PFSK-1 (cell line): ENCODE data around the gene CHERP.

Source experiments
- FOXP2 ChIP-seq: optimal IDR thresholded peaks from 2 replicates; pipeline ENCODE3; 2011; ENCODE audit warnings: borderline replicate concordance, control low read depth, inconsistent platforms; ENCODE audit not compliant: insufficient read depth; ENCODE audit errors: extremely low read length, extremely low read depth
- POLR2AphosphoS5 ChIP-seq: IDR thresholded peaks from 2 replicates; pipeline ENCODE4 v1.6.1; 2012; ENCODE audit warnings: low read depth, mild to moderate bottlenecking, control low read depth, low read length, moderate library complexity
- SIN3A ChIP-seq: IDR thresholded peaks from 2 replicates; pipeline ENCODE4 v1.6.1; 2012; ENCODE audit warnings: mild to moderate bottlenecking, low read length, moderate library complexity, borderline replicate concordance; ENCODE audit not compliant: insufficient read depth
- TAF1 ChIP-seq: IDR thresholded peaks from 2 replicates; pipeline ENCODE4 v1.6.1; 2012; ENCODE audit warnings: low read length, control low read depth, borderline replicate concordance; ENCODE audit not compliant: insufficient read depth
- TF ChIP-seq, protein P1 (sequence below), 2 experiments: IDR thresholded peaks; 2 replicates each; pipeline versions ENCODE4 v1.6.1 to v1.8.0; 2011 to 2012; ENCODE audit warnings: low read depth in 2 of 2, low read length in 2 of 2, control low read depth in 1 of 2, inconsistent platforms in 1 of 2, mild to moderate bottlenecking in 1 of 2, moderate library complexity in 1 of 2; ENCODE audit not compliant: insufficient read depth in 1 of 2

Gene CHERP

DNA sequence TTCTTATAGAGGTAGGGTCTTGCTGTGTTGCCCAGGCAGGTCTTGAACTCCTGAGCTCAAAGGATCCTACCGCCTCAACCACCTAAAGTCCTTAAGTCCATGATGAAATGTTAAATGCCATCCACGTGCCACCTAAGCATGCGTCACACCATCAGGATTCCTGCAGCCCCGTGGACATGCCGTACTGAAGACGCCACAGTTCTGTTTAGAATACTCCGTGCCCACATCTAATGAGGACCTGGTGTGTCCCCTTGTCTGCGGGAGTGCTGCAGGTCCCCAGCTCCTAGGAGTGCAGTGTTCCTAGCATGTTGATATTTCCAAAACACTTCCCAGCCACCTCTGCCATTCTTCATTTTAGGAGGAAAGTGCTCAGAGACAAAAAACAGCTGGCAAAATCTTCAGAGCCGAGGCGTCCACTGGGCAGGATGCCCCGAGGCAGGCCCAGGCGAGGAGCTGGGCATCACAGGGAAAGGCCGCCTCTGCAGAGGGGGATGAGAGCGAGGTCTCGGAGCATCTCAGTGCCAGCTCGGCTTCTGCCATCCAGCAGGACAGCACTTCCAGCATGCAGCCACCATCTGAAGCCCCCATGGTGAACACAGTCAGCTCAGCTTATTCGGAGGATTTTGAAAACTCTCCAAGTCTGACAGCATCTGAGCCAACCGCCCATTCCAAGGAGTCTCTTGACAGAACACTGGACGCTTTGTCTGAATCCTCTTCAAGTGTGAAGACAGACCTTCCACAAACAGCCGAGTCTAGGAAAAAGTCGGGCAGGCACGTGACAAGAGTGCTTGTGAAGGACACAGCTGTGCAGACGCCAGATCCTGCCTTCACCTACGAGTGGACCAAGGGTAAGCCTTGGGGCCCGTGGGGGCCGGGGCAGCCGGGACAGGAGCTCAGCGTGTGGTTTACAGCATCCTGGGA is 32.8 kb downstream of the CHERP start:
- TF ChIP-seq TAF1: no peak

DNA sequence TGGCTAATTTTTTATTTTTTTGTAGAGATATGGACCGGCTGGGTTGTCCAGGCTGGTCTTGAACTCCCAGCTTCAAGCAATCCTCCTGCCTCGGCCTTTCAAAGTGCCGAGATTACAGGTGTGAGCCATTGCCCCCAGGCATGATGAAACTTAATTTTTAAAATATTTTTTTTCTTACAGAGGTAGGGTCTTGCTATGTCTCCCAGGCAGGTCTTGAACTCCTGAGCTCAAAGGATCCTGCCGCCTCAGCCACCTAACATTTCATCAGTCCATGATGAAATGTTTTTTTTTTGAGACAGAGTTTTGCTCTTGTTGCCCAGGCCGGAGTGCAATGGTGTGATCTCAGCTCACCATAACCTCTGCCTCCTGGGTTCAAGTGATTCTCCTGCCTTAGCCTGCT is 33.7 kb downstream of the CHERP start:
- no peak for TF ChIP-seq FOXP2
- TF ChIP-seq, protein P1, sequence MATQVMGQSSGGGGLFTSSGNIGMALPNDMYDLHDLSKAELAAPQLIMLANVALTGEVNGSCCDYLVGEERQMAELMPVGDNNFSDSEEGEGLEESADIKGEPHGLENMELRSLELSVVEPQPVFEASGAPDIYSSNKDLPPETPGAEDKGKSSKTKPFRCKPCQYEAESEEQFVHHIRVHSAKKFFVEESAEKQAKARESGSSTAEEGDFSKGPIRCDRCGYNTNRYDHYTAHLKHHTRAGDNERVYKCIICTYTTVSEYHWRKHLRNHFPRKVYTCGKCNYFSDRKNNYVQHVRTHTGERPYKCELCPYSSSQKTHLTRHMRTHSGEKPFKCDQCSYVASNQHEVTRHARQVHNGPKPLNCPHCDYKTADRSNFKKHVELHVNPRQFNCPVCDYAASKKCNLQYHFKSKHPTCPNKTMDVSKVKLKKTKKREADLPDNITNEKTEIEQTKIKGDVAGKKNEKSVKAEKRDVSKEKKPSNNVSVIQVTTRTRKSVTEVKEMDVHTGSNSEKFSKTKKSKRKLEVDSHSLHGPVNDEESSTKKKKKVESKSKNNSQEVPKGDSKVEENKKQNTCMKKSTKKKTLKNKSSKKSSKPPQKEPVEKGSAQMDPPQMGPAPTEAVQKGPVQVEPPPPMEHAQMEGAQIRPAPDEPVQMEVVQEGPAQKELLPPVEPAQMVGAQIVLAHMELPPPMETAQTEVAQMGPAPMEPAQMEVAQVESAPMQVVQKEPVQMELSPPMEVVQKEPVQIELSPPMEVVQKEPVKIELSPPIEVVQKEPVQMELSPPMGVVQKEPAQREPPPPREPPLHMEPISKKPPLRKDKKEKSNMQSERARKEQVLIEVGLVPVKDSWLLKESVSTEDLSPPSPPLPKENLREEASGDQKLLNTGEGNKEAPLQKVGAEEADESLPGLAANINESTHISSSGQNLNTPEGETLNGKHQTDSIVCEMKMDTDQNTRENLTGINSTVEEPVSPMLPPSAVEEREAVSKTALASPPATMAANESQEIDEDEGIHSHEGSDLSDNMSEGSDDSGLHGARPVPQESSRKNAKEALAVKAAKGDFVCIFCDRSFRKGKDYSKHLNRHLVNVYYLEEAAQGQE (IDR thresholded peaks at IDR 0.05; ENCODE audit: insufficient read depth in 1 of 2, low read depth in 2 of 2, low read length in 2 of 2): no peak
- TF ChIP-seq TAF1: no peak
- no peak for TF ChIP-seq SIN3A
- TF ChIP-seq POLR2AphosphoS5: no peak

DNA sequence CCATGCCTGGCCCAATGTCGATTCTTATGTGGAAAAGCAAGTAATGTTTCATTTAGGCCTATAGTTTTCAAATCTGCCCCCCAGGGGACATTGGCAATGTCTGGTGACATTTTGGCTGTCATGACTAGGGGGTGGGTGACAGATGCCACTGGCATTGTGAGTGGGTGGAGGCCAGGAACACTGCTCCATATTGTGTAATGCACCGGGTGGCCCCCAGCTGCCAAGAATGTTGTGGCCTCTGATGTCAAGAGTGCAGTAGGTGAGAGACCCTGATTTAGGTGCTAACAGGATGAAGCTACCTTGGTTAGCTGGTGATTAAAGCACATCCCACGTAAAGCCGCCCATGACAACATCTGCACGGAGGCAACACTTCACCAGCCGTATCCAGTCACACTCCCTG is 35.3 kb downstream of the CHERP start:
- TF ChIP-seq, protein P1 (IDR thresholded peaks at IDR 0.05; ENCODE audit: insufficient read depth in 1 of 2, low read depth in 2 of 2, low read length in 2 of 2): no peak
- TF ChIP-seq TAF1 (no peak), POLR2AphosphoS5 (no peak), FOXP2 (no peak), SIN3A (no peak)

DNA sequence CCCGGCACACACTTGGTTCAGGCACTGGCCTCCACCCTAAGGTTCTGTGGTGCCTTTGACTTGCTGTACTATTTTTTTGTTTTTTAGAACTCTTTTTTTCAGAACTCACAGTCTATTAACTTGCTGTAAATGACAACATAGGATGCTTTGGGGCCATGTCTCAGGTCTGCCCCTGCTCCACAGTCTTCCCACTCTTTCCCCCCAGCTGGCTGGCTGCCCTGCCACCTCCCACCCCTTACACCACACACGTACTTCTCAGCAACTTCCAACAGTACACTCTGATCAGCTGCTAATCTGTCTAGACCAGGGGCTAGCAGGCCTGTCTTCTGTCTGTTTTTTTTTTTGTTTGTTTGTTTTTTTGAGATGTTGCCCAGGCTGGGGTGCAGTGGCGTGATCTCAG is 38.0 kb downstream of the CHERP start:
- TF ChIP-seq POLR2AphosphoS5: no peak
- TF ChIP-seq SIN3A: no peak
- no peak for TF ChIP-seq FOXP2
- TF ChIP-seq, protein P1 (IDR thresholded peaks at IDR 0.05; ENCODE audit: insufficient read depth in 1 of 2, low read depth in 2 of 2, low read length in 2 of 2): no peak
- no peak for TF ChIP-seq TAF1

DNA sequence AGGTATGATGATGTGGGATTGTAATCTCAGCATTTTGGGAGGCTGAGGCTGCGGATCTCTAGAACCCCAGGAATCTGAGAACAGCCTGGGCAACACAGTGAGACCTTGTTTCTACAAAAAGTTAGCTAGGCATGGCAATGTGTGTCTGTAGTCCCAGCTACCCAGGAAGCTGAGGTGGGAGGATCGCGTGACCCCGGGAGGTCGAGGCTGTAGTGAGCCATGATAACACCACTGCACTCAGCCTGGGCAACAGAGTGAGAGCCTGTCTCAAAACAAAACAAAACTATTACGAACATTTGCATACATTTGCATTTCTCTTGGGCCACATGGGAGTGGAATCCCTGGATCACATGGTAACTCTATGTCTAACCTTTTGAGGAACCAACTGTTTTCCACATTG is 44.4 kb downstream of the CHERP start:
- no peak for TF ChIP-seq SIN3A
- no peak for TF ChIP-seq FOXP2
- no peak for TF ChIP-seq TAF1
- TF ChIP-seq POLR2AphosphoS5: no peak
- TF ChIP-seq, protein P1 (IDR thresholded peaks at IDR 0.05; ENCODE audit: insufficient read depth in 1 of 2, low read depth in 2 of 2, low read length in 2 of 2): no peak
